MV-4-11 (cell line): ENCODE results near the gene TMEM217.
A peak's percentile ranks its signal among the peaks of the same experiment; 100 is the strongest.
"Not testable (repeated sequence)": the region's sequence is repeated elsewhere in the genome, so short reads cannot be mapped to it uniquely, and the experiment has no call there.

Experiments
- DNase-seq: peaks from one replicate; lab custom pipeline; 2025; lab: John Stamatoyannopoulos, UW

Gene TMEM217

GRCh38 chr6:37218061-37218460 lies 39.9 kb downstream of the TMEM217 start:
- no peak for DNase-seq

- no peak for DNase-seq
Measured at GRCh38 chr6:37212268-37212667, 45.7 kb downstream of the TMEM217 start.

GRCh38 chr6:37210313-37210968 lies 47.5 kb downstream of the TMEM217 start:
- DNase-seq, result peak; percentile 78

- no peak for DNase-seq
Measured at GRCh38 chr6:37209461-37210205, 48.3 kb downstream of the TMEM217 start.

GRCh38 chr6:37208793-37209192 lies 49.2 kb downstream of the TMEM217 start:
- DNase-seq, result no peak

GRCh38 chr6:37207903-37208456 lies 50.0 kb downstream of the TMEM217 start:
- DNase-seq, result peak; percentile 85

- no peak for DNase-seq
Measured at GRCh38 chr6:37206622-37207021, 51.3 kb downstream of the TMEM217 start.

- DNase-seq, result no peak
Measured at GRCh38 chr6:37205997-37206340, 52.0 kb downstream of the TMEM217 start.

- no peak for DNase-seq
Measured at GRCh38 chr6:37205175-37205996, 52.6 kb downstream of the TMEM217 start.

- DNase-seq, result no peak
Measured at GRCh38 chr6:37204014-37204751, 53.8 kb downstream of the TMEM217 start.

- no peak for DNase-seq
Measured at GRCh38 chr6:37202788-37203491, 55.0 kb downstream of the TMEM217 start.

- DNase-seq, result no peak
Measured at GRCh38 chr6:37201726-37202125, 56.2 kb downstream of the TMEM217 start.

- no peak for DNase-seq
Measured at GRCh38 chr6:37200085-37200484, 57.9 kb downstream of the TMEM217 start.

- DNase-seq, result not testable (repeated sequence)
Measured at GRCh38 chr6:37196451-37196850, 61.5 kb downstream of the TMEM217 start.

- not testable (repeated sequence) for DNase-seq
Measured at GRCh38 chr6:37194886-37195285, 63.1 kb downstream of the TMEM217 start.

GRCh38 chr6:37192666-37193065 lies 65.3 kb downstream of the TMEM217 start:
- no peak for DNase-seq

GRCh38 chr6:37190159-37190535 lies 67.8 kb downstream of the TMEM217 start:
- DNase-seq, result peak; percentile 53

- DNase-seq, result no peak
Measured at GRCh38 chr6:37188962-37189510, 68.9 kb downstream of the TMEM217 start.

GRCh38 chr6:37187321-37188022 lies 70.5 kb downstream of the TMEM217 start:
- no peak for DNase-seq
